ENCODE results near the gene LHX3. TPM values are rescaled to one million over a fixed set of nuclear protein-coding genes. Genes with fewer than 3 reads are reported as not detected.

The LHX3 gene
- total and polyA plus RNA-seq, 10 of the 15 experiments (the other 5 are each of a cell fraction or from before 2014, with no cell fraction given): not detected

- Histone ChIP-seq H3K36me3 (ENCODE audit: control insufficient read depth in 2 of 2, insufficient read depth in 2 of 2, low read length in 1 of 2) (peaks cover 5 to 20% of the 10 kb centered on the region in 2 experiments; a peak in 3 of 4 replicates), H3K9ac (ENCODE audit: control insufficient read depth, insufficient read depth, low read length) (no peak overlapping the region), H3K4me2 (ENCODE audit: control insufficient read depth, insufficient read depth) (no peak overlapping the region), H4K20me1 (ENCODE audit: control insufficient read depth, insufficient read depth) (no peaks in the 10 kb centered on the region), H3K27me3 (replicated peaks in 1 of 2; ENCODE audit: control insufficient read depth in 2 of 2, insufficient read depth in 2 of 2, low read length in 1 of 2) (no peaks in the 10 kb centered on the region), H3K9me3 (replicated peaks; ENCODE audit: control insufficient read depth, insufficient read depth, low read length) (no peaks in the 10 kb centered on the region), H3K27ac (ENCODE audit: control insufficient read depth, insufficient read depth) (no peak overlapping the region), H2AFZ (ENCODE audit: control insufficient read depth, low read depth, low read length) (no peak overlapping the region), H3K79me2 (ENCODE audit: control insufficient read depth, insufficient read depth, low read length) (peaks cover 20% of the 10 kb centered on the region), H3K4me3 (no peak overlapping the region), H3K4me1 (ENCODE audit: control insufficient read depth, insufficient read depth, low read length) (peaks cover 22% of the 10 kb centered on the region)
- ChIA-PET RAD21 (ENCODE audit: unreplicated experiment) (no interaction called here), POLR2A (no interaction called here), SMC1A (ENCODE audit: uncharacterized antibody, unreplicated experiment) (no interaction called here), CTCF (no interaction called here)
- no peak for ATAC-seq
- intact Hi-C loops (cut with micrococcal nuclease; ENCODE audit: unreplicated experiment): no loop called here
- no peak for FAIRE-seq
- 96% methylated on average over 17 of the region's 17 CpGs for WGBS (ENCODE audit: insufficient coverage, insufficient replicate concordance, low lambda C conversion rate, missing lambda C conversion rate)
- TF ChIP-seq, protein P1, sequence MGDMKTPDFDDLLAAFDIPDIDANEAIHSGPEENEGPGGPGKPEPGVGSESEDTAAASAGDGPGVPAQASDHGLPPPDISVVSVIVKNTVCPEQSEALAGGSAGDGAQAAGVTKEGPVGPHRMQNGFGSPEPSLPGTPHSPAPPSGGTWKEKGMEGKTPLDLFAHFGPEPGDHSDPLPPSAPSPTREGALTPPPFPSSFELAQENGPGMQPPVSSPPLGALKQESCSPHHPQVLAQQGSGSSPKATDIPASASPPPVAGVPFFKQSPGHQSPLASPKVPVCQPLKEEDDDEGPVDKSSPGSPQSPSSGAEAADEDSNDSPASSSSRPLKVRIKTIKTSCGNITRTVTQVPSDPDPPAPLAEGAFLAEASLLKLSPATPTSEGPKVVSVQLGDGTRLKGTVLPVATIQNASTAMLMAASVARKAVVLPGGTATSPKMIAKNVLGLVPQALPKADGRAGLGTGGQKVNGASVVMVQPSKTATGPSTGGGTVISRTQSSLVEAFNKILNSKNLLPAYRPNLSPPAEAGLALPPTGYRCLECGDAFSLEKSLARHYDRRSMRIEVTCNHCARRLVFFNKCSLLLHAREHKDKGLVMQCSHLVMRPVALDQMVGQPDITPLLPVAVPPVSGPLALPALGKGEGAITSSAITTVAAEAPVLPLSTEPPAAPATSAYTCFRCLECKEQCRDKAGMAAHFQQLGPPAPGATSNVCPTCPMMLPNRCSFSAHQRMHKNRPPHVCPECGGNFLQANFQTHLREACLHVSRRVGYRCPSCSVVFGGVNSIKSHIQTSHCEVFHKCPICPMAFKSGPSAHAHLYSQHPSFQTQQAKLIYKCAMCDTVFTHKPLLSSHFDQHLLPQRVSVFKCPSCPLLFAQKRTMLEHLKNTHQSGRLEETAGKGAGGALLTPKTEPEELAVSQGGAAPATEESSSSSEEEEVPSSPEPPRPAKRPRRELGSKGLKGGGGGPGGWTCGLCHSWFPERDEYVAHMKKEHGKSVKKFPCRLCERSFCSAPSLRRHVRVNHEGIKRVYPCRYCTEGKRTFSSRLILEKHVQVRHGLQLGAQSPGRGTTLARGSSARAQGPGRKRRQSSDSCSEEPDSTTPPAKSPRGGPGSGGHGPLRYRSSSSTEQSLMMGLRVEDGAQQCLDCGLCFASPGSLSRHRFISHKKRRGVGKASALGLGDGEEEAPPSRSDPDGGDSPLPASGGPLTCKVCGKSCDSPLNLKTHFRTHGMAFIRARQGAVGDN (IDR thresholded peaks at IDR 0.05): no peak
- no peak for TF ChIP-seq HCFC1 (IDR thresholded peaks at IDR 0.05; ENCODE audit: low read length)
- in situ Hi-C loops (cut with MboI): no loop called here
- no peak for DNase-seq (ENCODE audit: low read depth, low spot score)
- BruUV-seq (replicated peaks): no TSS peak
Measured at GRCh38 chr9:136235171-136235570, 30.2 kb upstream of the LHX3 start.

GRCh38 chr9:136234597-136234996, 29.7 kb upstream of the LHX3 start:
- TF ChIP-seq ESRRA (IDR thresholded peaks at IDR 0.05; ENCODE audit: low read length) (no peak), STAT1 (conservative IDR thresholded peaks at IDR 0.05) (no peak), EP300 (IDR thresholded peaks at IDR 0.05; ENCODE audit: borderline replicate concordance in 1 of 2, control insufficient read depth in 1 of 2, low read depth in 2 of 2, low read length in 2 of 2) (no peak), HDGF (IDR thresholded peaks at IDR 0.05) (no peak)
- TF ChIP-seq, protein P2, sequence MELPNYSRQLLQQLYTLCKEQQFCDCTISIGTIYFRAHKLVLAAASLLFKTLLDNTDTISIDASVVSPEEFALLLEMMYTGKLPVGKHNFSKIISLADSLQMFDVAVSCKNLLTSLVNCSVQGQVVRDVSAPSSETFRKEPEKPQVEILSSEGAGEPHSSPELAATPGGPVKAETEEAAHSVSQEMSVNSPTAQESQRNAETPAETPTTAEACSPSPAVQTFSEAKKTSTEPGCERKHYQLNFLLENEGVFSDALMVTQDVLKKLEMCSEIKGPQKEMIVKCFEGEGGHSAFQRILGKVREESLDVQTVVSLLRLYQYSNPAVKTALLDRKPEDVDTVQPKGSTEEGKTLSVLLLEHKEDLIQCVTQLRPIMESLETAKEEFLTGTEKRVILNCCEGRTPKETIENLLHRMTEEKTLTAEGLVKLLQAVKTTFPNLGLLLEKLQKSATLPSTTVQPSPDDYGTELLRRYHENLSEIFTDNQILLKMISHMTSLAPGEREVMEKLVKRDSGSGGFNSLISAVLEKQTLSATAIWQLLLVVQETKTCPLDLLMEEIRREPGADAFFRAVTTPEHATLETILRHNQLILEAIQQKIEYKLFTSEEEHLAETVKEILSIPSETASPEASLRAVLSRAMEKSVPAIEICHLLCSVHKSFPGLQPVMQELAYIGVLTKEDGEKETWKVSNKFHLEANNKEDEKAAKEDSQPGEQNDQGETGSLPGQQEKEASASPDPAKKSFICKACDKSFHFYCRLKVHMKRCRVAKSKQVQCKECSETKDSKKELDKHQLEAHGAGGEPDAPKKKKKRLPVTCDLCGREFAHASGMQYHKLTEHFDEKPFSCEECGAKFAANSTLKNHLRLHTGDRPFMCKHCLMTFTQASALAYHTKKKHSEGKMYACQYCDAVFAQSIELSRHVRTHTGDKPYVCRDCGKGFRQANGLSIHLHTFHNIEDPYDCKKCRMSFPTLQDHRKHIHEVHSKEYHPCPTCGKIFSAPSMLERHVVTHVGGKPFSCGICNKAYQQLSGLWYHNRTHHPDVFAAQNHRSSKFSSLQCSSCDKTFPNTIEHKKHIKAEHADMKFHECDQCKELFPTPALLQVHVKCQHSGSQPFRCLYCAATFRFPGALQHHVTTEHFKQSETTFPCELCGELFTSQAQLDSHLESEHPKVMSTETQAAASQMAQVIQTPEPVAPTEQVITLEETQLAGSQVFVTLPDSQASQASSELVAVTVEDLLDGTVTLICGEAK (IDR thresholded peaks at IDR 0.05; ENCODE audit: borderline replicate concordance): no peak
- Histone ChIP-seq H3K4me3 (no peak overlapping the region), H2AFZ (ENCODE audit: control insufficient read depth, low read depth, low read length) (no peak overlapping the region), H3K9ac (ENCODE audit: control insufficient read depth, insufficient read depth, low read length) (no peak overlapping the region), H3K4me2 (ENCODE audit: control insufficient read depth, insufficient read depth) (no peak overlapping the region), H4K20me1 (ENCODE audit: control insufficient read depth, insufficient read depth) (no peaks in the 10 kb centered on the region), H3K9me3 (replicated peaks; ENCODE audit: control insufficient read depth, insufficient read depth, low read length) (no peaks in the 10 kb centered on the region), H3K79me2 (ENCODE audit: control insufficient read depth, insufficient read depth, low read length) (peaks cover 19% of the 10 kb centered on the region), H3K27me3 (replicated peaks in 1 of 2; ENCODE audit: control insufficient read depth in 2 of 2, insufficient read depth in 2 of 2, low read length in 1 of 2) (no peaks in the 10 kb centered on the region), H3K36me3 (ENCODE audit: control insufficient read depth in 2 of 2, insufficient read depth in 2 of 2, low read length in 1 of 2) (peaks cover 5 to 20% of the 10 kb centered on the region in 2 experiments; a peak in 3 of 4 replicates), H3K27ac (ENCODE audit: control insufficient read depth, insufficient read depth) (no peak overlapping the region), H3K4me1 (ENCODE audit: control insufficient read depth, insufficient read depth, low read length) (peaks cover 17% of the 10 kb centered on the region)
- intact Hi-C loops (cut with micrococcal nuclease; ENCODE audit: unreplicated experiment): no loop called here
- ChIA-PET SMC1A (ENCODE audit: uncharacterized antibody, unreplicated experiment) (no interaction called here), CTCF (interaction anchor here (0.9 kb wide), 1 partner anchor 9 kb away, joined by 4 read pairs; no protein-coding TSS in a partner anchor), RAD21 (ENCODE audit: unreplicated experiment) (no interaction called here), POLR2A (no interaction called here)
- DNase-seq (ENCODE audit: low read depth, low spot score) (no peak), ATAC-seq (no peak), FAIRE-seq (no peak)
- WGBS (ENCODE audit: insufficient coverage, insufficient replicate concordance, low lambda C conversion rate, missing lambda C conversion rate): 93% methylated on average over 21 of the region's 21 CpGs
- in situ Hi-C loops (cut with MboI): no loop called here
- BruUV-seq (replicated peaks): no TSS peak

Measured in GM12878 (cell line).